DND-41 (cell line): Measurements from ENCODE around the gene SEMA3A.

ENCODE experiments used
- ATAC-seq: fragments of 200-7000 bp; cut with Tn5 transposase; 3 replicates; pipeline ENCODE4 v1.9.1; 2021; ENCODE audit warnings: low read depth; ENCODE audit not compliant: insufficient read depth
- DNase-seq: peaks from one replicate; pipeline ENCODE4 v3.0.0-alpha.2; 2020
- H2AFZ ChIP-seq: 2 replicates; pipeline ENCODE4 v1.6.0; 2012; ENCODE audit warnings: low read depth, low read length
- H3K27ac ChIP-seq: 2 replicates; pipeline ENCODE4 v1.5.1; 2012; ENCODE audit warnings: low read length, inconsistent platforms
- H3K27me3 ChIP-seq: fragments of 200-600 bp; sonication (generic); 2 replicates; pipeline ENCODE4 v1.6.0; 2012; ENCODE audit warnings: low read length, mild to moderate bottlenecking, inconsistent platforms; ENCODE audit not compliant: insufficient read depth, poor library complexity
- H3K36me3 ChIP-seq: 2 replicates; pipeline ENCODE4 v1.5.1; 2012; ENCODE audit warnings: low read length, inconsistent platforms; ENCODE audit not compliant: insufficient read depth
- H3K4me1 ChIP-seq: 2 replicates; pipeline ENCODE4 v1.5.1; 2012; ENCODE audit warnings: mild to moderate bottlenecking, low read length; ENCODE audit not compliant: insufficient read depth
- H3K4me2 ChIP-seq: 2 replicates; pipeline ENCODE4 v1.6.0; 2012; ENCODE audit warnings: mild to moderate bottlenecking, moderate library complexity, low read length, inconsistent platforms; ENCODE audit not compliant: insufficient read depth
- H3K4me3 ChIP-seq, 2 experiments: fragments of 200-600 bp in 1 of 2; shearing (Covaris generic) in 1 of 2; 2 replicates each; pipeline ENCODE4 v1.5.1; 2012 to 2016; ENCODE audit warnings: inconsistent platforms in 2 of 2, low read length in 2 of 2, mild to moderate bottlenecking in 2 of 2, low read depth in 1 of 2, moderate library complexity in 1 of 2
- H3K79me2 ChIP-seq: 2 replicates; pipeline ENCODE4 v1.6.0; 2012; ENCODE audit warnings: low read length, inconsistent platforms; ENCODE audit not compliant: insufficient read depth
- H3K9ac ChIP-seq: 2 replicates; pipeline ENCODE4 v1.6.0; 2012; ENCODE audit warnings: low read depth, mild to moderate bottlenecking, inconsistent platforms, low read length, moderate library complexity
- H3K9me3 ChIP-seq: 2 replicates; pipeline ENCODE4 v1.5.1; 2012; ENCODE audit warnings: low read length, moderate library complexity, mild to moderate bottlenecking, inconsistent platforms; ENCODE audit not compliant: insufficient read depth, severe bottlenecking
- H4K20me1 ChIP-seq: 2 replicates; pipeline ENCODE4 v1.6.0; 2012; ENCODE audit warnings: low read length; ENCODE audit not compliant: insufficient read depth
- CTCF ChIP-seq: IDR thresholded peaks from 2 replicates; pipeline ENCODE4 v1.5.1; 2012; ENCODE audit warnings: borderline replicate concordance, low read length, moderate library complexity, mild to moderate bottlenecking; ENCODE audit not compliant: poor library complexity, severe bottlenecking; ENCODE audit errors: extremely low read depth
- EZH2 ChIP-seq: IDR thresholded peaks from 3 replicates; pipeline ENCODE4 v1.6.1; 2012; ENCODE audit warnings: borderline replicate concordance, low read depth, mild to moderate bottlenecking, moderate library complexity, low read length, inconsistent platforms; ENCODE audit not compliant: severe bottlenecking

SEMA3A gene

DNA sequence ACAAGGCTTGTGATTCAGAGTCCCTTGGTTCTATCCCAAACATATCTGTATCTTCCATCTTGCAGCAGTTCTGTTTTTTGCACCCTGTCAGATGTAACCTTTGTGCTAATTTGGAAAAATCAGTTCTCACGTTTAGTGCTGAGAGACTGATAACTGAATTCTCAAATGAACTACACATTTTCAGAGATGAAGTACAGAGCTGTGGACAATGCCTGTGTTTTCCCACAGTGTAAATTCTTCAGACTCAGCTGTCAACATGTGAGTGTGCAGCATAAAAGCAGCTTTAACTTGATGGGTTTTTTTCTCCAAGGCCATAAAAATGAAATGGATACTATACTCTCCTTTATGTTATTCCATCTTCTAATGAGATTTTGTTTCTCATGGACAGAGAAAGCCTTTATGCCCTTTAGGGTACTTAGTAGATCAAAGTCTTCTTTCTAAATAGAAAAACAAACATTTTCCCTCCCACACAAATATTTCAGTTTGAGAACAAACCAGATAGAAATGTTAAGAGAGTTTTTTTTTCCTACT is 150.9 kb downstream of the SEMA3A start:
- Histone ChIP-seq H3K9me3 (no peaks in the 10 kb centered on the region), H3K79me2 (no peaks in the 10 kb centered on the region), H4K20me1 (no peaks in the 10 kb centered on the region), H3K27ac (no peak overlapping the region), H3K9ac (no peak overlapping the region), H3K27me3 (no peaks in the 10 kb centered on the region), H2AFZ (no peak overlapping the region), H3K36me3 (no peaks in the 10 kb centered on the region), H3K4me1 (no peaks in the 10 kb centered on the region), H3K4me3 (no peak overlapping the region), H3K4me2 (no peak overlapping the region)
- no peak for ATAC-seq
- DNase-seq, result no peak
- TF ChIP-seq EZH2 (no peak), CTCF (no peak)

DNA sequence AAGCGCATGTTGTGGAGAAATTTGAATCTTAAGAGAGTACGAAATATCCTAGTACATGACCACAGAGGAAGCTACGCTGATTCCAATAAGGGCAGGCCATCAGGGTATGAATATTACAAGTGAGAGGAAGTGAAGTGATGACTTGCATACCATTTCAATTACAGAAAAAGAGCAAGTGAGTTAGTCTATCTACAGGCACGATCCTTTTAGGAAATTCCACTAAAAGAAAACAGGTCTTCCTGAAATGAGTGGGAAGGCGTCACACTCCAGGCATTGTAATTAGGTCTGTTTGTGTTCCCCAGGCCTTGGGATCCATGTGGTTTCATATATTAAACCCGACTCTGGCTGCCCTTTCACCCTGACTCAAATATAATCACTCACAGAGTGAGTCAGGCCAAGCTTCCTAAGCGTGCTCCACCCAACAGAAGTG is 152.5 kb downstream of the SEMA3A start:
- Histone ChIP-seq H2AFZ (no peak overlapping the region), H4K20me1 (no peaks in the 10 kb centered on the region), H3K4me3 (no peak overlapping the region), H3K4me2 (no peak overlapping the region), H3K9me3 (no peaks in the 10 kb centered on the region), H3K27me3 (no peaks in the 10 kb centered on the region), H3K4me1 (no peaks in the 10 kb centered on the region), H3K36me3 (no peaks in the 10 kb centered on the region), H3K79me2 (no peaks in the 10 kb centered on the region), H3K9ac (no peak overlapping the region), H3K27ac (no peak overlapping the region)
- ATAC-seq, result no peak
- no peak for TF ChIP-seq CTCF
- no peak for TF ChIP-seq EZH2
- DNase-seq, result no peak

GRCh38 chr7:84041649-84042048 is 152.9 kb downstream of the SEMA3A start:
- no peak overlapping the region for H2AFZ ChIP-seq
- H3K27ac ChIP-seq, result no peak overlapping the region
- H3K27me3 ChIP-seq, result no peaks in the 10 kb centered on the region
- no peaks in the 10 kb centered on the region for H3K9me3 ChIP-seq
- DNase-seq, result no peak
- H3K9ac ChIP-seq, result no peak overlapping the region
- ATAC-seq, result no peak
- H3K4me1 ChIP-seq, result no peaks in the 10 kb centered on the region
- H3K36me3 ChIP-seq, result no peaks in the 10 kb centered on the region
- no peak overlapping the region for H3K4me2 ChIP-seq
- H3K79me2 ChIP-seq, result no peaks in the 10 kb centered on the region
- TF ChIP-seq CTCF, result no peak
- no peak for TF ChIP-seq EZH2
- H4K20me1 ChIP-seq, result no peaks in the 10 kb centered on the region
- H3K4me3 ChIP-seq, result no peak overlapping the region

DNA sequence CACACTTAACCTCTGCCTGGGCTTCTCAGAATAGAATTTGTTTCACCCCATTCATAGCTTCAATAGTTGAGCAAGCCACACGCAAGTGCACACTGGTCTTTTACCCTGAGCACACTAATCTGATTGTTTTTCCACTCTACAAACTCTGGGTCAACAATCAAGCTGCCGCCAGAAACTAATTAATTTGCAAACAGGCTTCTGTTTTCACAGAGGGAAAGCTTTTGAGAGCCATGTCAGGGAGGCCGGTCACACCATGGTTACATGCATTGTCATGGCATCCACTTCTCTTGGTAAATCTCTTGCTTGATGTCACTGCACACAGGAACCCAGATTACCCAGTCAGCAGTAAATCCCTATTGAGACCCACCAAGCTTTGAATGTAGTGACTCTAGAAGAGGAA is 154.2 kb downstream of the SEMA3A start:
- DNase-seq (no peak), ATAC-seq (no peak)
- Histone ChIP-seq H3K79me2 (no peaks in the 10 kb centered on the region), H3K4me2 (no peak overlapping the region), H3K36me3 (no peaks in the 10 kb centered on the region), H3K9me3 (no peaks in the 10 kb centered on the region), H3K27ac (no peak overlapping the region), H3K4me3 (no peak overlapping the region), H3K9ac (no peak overlapping the region), H3K4me1 (no peaks in the 10 kb centered on the region), H3K27me3 (no peaks in the 10 kb centered on the region), H4K20me1 (no peaks in the 10 kb centered on the region), H2AFZ (no peak overlapping the region)
- TF ChIP-seq EZH2 (no peak), CTCF (no peak)
